Endothelial cell of umbilical vein (primary cell): ENCODE results near the gene DAZAP1. TPM values are rescaled to one million over a fixed set of nuclear protein-coding genes. Genes with fewer than 3 reads are reported as not detected.
A peak's percentile ranks its signal among the peaks of the same experiment; 100 is the strongest.

Experiments used
- BruUV-seq: library from RNA; stranded (reverse); fragments of 400-500 nt; replicated peaks from 2 replicates; lab custom pipeline; 2021; lab: Mats Ljungman, UMichigan
- CTCF ChIA-PET: fragments of 300-600, 350-600 bp; sonication (Branson Sonifier 250); formaldehyde crosslinking; loops from one replicate; lab custom pipeline; 2021; ENCODE audit warnings: antibody characterized with exemption, inconsistent platforms; lab: Charles Lee
- POLR2A ChIA-PET: fragments of 300-600, 350-600 bp; sonication (Branson Sonifier 250); formaldehyde crosslinking; loops from one replicate; lab custom pipeline; 2021; ENCODE audit warnings: antibody characterized with exemption, inconsistent platforms; lab: Charles Lee
- DNase-seq: peaks from one replicate; pipeline ENCODE4 v3.0.0-alpha.2; 2011; ENCODE audit warnings: low read depth, low spot score
- FAIRE-seq: peaks from 2 replicates; lab custom pipeline; 2011; peaks lifted over from hg19 to GRCh38; lab: Jason Lieb, UNC
- H2AFZ ChIP-seq: 2 replicates; pipeline ENCODE4 v1.6.0; 2012; ENCODE audit warnings: low read depth, low read length, control low read depth, inconsistent platforms
- H3K27ac ChIP-seq: 2 replicates; pipeline ENCODE4 v1.5.1; 2011; ENCODE audit warnings: low read depth, mild to moderate bottlenecking, control low read depth, low read length, moderate library complexity; ENCODE audit not compliant: insufficient read depth
- H3K27me3 ChIP-seq, 2 experiments: 2 replicates each; pipeline versions ENCODE4 v1.6.0 to v1.6.1; 2011; ENCODE audit warnings: low read length in 2 of 2, mixed read lengths in 1 of 2; ENCODE audit not compliant: control insufficient read depth in 2 of 2, insufficient read depth in 2 of 2
- H3K36me3 ChIP-seq, 2 experiments: 2 replicates in 1 of 2; 3 replicates in 1 of 2; pipeline ENCODE4 v1.5.1; 2011; ENCODE audit warnings: low read length in 2 of 2, mild to moderate bottlenecking in 1 of 2, moderate library complexity in 1 of 2; ENCODE audit not compliant: control insufficient read depth in 2 of 2, insufficient read depth in 2 of 2; ENCODE audit errors: extremely low read depth in 1 of 2
- H3K4me1 ChIP-seq: 3 replicates; pipeline ENCODE4 v1.5.1; 2011; ENCODE audit warnings: mild to moderate bottlenecking, low read length; ENCODE audit not compliant: control insufficient read depth, insufficient read depth; ENCODE audit errors: extremely low read depth
- H3K4me2 ChIP-seq: 2 replicates; pipeline ENCODE4 v1.6.1; 2011; ENCODE audit warnings: low read length, control low read depth, mixed read lengths; ENCODE audit not compliant: insufficient read depth
- H3K4me3 ChIP-seq, 3 experiments: fragments of 200-600 bp in 1 of 3; sonication (generic), shearing (Covaris generic) in 1 of 3; replicated peaks in 1 of 3; 2 replicates each; pipeline ENCODE4 v1.5.1; 2011 to 2016; ENCODE audit warnings: control low read depth in 3 of 3, low read length in 3 of 3, mild to moderate bottlenecking in 2 of 3, inconsistent platforms in 1 of 3, low read depth in 1 of 3, moderate library complexity in 1 of 3; ENCODE audit not compliant: insufficient read depth in 1 of 3
- H3K79me2 ChIP-seq: 2 replicates; pipeline ENCODE4 v1.6.0; 2012; ENCODE audit warnings: low read length, inconsistent platforms; ENCODE audit not compliant: control insufficient read depth, insufficient read depth
- H3K9ac ChIP-seq: replicated peaks from 2 replicates; pipeline ENCODE3; 2011; ENCODE audit warnings: low read length, control low read depth; ENCODE audit not compliant: insufficient read depth; ENCODE audit errors: extremely low read depth
- H3K9me1 ChIP-seq: replicated peaks from 3 replicates; pipeline ENCODE4 v1.6.0; 2011; ENCODE audit warnings: mild to moderate bottlenecking, low read length; ENCODE audit not compliant: control insufficient read depth, insufficient read depth; ENCODE audit errors: extremely low read depth
- H3K9me3 ChIP-seq: replicated peaks from 2 replicates; pipeline ENCODE4 v1.5.1; 2012; ENCODE audit warnings: low read length, inconsistent platforms; ENCODE audit not compliant: control insufficient read depth, insufficient read depth
- H4K20me1 ChIP-seq: replicated peaks from 2 replicates; pipeline ENCODE3; 2011; ENCODE audit warnings: mild to moderate bottlenecking, low read length; ENCODE audit not compliant: control insufficient read depth, insufficient read depth; ENCODE audit errors: extremely low read depth
- EZH2 ChIP-seq: IDR thresholded peaks from 2 replicates; pipeline ENCODE4 v1.6.1; 2012; ENCODE audit warnings: borderline replicate concordance, low read depth, mild to moderate bottlenecking, moderate library complexity, low read length, inconsistent platforms; ENCODE audit not compliant: severe bottlenecking
- FOS ChIP-seq: IDR thresholded peaks from 2 replicates; pipeline ENCODE4 v1.6.1; 2011; ENCODE audit warnings: mild to moderate bottlenecking, low read length, moderate library complexity, borderline replicate concordance; ENCODE audit not compliant: insufficient read depth
- GATA2 ChIP-seq: IDR thresholded peaks from 2 replicates; pipeline ENCODE4 v1.7.0; 2011; ENCODE audit warnings: low read depth, mild to moderate bottlenecking, moderate library complexity, mixed read lengths, low read length; ENCODE audit not compliant: insufficient read length, insufficient read depth
- JUN ChIP-seq: IDR thresholded peaks from 2 replicates; pipeline ENCODE4 v1.6.1; 2011; ENCODE audit warnings: borderline replicate concordance, low read depth; ENCODE audit not compliant: insufficient read length, insufficient read depth
- MAX ChIP-seq: IDR thresholded peaks from 2 replicates; pipeline ENCODE4 v1.6.1; 2011; ENCODE audit not compliant: insufficient read depth, insufficient read length
- MYC ChIP-seq: IDR thresholded peaks from one replicate; pipeline ENCODE4 v1.6.1; 2011; ENCODE audit warnings: mild to moderate bottlenecking, low read depth, low read length
- POLR2A ChIP-seq: IDR thresholded peaks from 2 replicates; pipeline ENCODE4 v1.6.1; 2012; ENCODE audit warnings: low read depth, mild to moderate bottlenecking, control low read depth, low read length
- POLR2AphosphoS5 ChIP-seq: IDR thresholded peaks from 2 replicates; pipeline ENCODE4 v1.6.1; 2012; ENCODE audit warnings: low read depth, mild to moderate bottlenecking, control low read depth, low read length, moderate library complexity; ENCODE audit not compliant: insufficient read depth
- dilution Hi-C: fragments of 300-500 bp; cut with MboI; formaldehyde crosslinking; loops from one replicate; pipeline ENCODE4 v1.15.0; 2019; ENCODE audit warnings: low sequenced_read_pairs; ENCODE audit not compliant: extremely low pct_ligation_motif_present
- intact Hi-C: fragments of 100-400 bp; cut with micrococcal nuclease; formaldehyde crosslinking; loops from one replicate; pipeline ENCODE4 v1.10.0; 2022
- polyA plus RNA-seq, 4 experiments: library from polyadenylated mRNA; depleted of rRNA in 3 of 4; stranded (reverse) in 3 of 4; unstranded in 1 of 4; fragments of >200 nt; gene quantifications; 2 replicates each; pipeline versions ENCODE4 v1.2.1 to v1.2.3, GENCODE V29; 2011 to 2012; ENCODE audit warnings: missing spikeins in 1 of 4
- total RNA-seq: library from RNA; stranded (reverse); gene quantifications from 2 replicates; pipeline ENCODE4 v1.2.3, GENCODE V29; 2021
- TF ChIP-seq, protein P1 (sequence below), 2 donors: IDR thresholded peaks; 1 replicate in 1 of 2; 2 replicates in 1 of 2; pipeline ENCODE4 v1.5.1; 2011; ENCODE audit warnings: low read length in 2 of 2, mild to moderate bottlenecking in 2 of 2, moderate library complexity in 2 of 2, control low read depth in 1 of 2, inconsistent platforms in 1 of 2, low read depth in 1 of 2; ENCODE audit not compliant: insufficient read depth in 1 of 2; ENCODE audit errors: extremely low read depth in 1 of 2

Gene DAZAP1
- total and polyA plus RNA-seq, 2 donors (not counting 3 experiments of a cell fraction or from before 2014, with no cell fraction given) = 50.1 to 187 TPM

DNA sequence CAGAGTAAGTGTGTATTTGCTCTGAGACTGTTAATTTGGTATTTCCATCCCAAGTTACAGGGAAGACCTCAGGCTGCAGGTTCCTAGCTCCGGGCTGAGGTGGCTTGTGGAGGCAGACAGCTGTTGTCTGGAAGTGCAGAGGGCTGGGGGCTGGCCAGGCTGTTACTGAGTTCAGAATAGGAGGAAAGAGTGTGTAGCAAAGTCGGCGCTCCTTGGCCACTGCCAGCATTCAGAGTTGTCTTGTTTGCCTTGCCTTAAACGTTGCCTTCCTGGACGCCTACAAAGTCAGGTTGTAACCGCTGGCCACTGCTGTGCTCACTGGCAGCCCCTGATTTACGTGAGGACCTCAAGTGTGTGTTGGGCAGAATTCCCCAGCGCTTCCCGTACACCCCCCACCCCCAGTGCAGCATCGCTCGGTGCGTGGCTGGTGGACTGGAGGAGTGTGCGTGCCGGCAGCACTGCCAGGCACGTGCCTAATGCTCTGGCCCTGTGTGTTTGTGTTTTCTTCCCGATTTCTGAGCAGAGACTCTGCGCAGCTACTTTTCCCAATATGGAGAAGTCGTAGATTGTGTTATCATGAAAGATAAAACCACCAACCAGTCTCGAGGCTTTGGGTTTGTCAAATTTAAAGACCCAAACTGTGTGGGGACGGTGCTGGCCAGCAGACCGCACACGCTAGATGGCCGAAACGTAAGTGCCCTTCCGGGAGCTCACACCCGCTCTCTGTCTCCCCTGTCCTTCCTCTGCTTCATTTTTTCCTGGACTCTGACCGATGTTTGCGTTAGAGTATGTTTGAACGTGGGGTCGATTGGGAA, 10.5 kb downstream of the DAZAP1 start:
- H3K27me3 ChIP-seq = no peaks in the 10 kb centered on the region
- peaks cover 86% of the 10 kb centered on the region for H3K79me2 ChIP-seq
- FAIRE-seq = peak; percentile 28
- dilution Hi-C loops (no loop called here), intact Hi-C loops (no loop called here)
- H3K9ac ChIP-seq = no peak overlapping the region
- no peaks in the 10 kb centered on the region for H3K9me1 ChIP-seq
- no peaks in the 10 kb centered on the region for H4K20me1 ChIP-seq
- DNase-seq = no peak
- H3K4me2 ChIP-seq = no peak overlapping the region
- H3K4me1 ChIP-seq = peaks cover 19% of the 10 kb centered on the region
- CTCF ChIA-PET = no interaction called here
- H3K4me3 ChIP-seq = no peak overlapping the region
- no TSS peak for BruUV-seq
- peaks cover 16 to 50% of the 10 kb centered on the region in 2 experiments for H3K36me3 ChIP-seq
- no peak overlapping the region for H3K27ac ChIP-seq
- POLR2A ChIA-PET = no interaction called here
- no peak overlapping the region for H2AFZ ChIP-seq
- no peaks in the 10 kb centered on the region for H3K9me3 ChIP-seq
- TF ChIP-seq FOS (no peak), MAX (no peak), EZH2 (no peak), JUN (no peak), MYC (no peak), POLR2AphosphoS5 (no peak), GATA2 (no peak), POLR2A (no peak)
- TF ChIP-seq, protein P1, sequence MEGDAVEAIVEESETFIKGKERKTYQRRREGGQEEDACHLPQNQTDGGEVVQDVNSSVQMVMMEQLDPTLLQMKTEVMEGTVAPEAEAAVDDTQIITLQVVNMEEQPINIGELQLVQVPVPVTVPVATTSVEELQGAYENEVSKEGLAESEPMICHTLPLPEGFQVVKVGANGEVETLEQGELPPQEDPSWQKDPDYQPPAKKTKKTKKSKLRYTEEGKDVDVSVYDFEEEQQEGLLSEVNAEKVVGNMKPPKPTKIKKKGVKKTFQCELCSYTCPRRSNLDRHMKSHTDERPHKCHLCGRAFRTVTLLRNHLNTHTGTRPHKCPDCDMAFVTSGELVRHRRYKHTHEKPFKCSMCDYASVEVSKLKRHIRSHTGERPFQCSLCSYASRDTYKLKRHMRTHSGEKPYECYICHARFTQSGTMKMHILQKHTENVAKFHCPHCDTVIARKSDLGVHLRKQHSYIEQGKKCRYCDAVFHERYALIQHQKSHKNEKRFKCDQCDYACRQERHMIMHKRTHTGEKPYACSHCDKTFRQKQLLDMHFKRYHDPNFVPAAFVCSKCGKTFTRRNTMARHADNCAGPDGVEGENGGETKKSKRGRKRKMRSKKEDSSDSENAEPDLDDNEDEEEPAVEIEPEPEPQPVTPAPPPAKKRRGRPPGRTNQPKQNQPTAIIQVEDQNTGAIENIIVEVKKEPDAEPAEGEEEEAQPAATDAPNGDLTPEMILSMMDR (IDR thresholded peaks at IDR 0.05; ENCODE audit: extremely low read depth in 1 of 2, insufficient read depth in 1 of 2, low read depth in 1 of 2, low read length in 2 of 2) = no peak
